ENCODE results near the gene NACC2.

Gene NACC2

GRCh38 chr9:136091582-136092352, 3.3 kb downstream of the NACC2 start:
- DNase-seq, result no peak

- no peak for DNase-seq
These were observed 4.1 kb downstream of the NACC2 start for GRCh38 chr9:136090768-136091581.

DNA sequence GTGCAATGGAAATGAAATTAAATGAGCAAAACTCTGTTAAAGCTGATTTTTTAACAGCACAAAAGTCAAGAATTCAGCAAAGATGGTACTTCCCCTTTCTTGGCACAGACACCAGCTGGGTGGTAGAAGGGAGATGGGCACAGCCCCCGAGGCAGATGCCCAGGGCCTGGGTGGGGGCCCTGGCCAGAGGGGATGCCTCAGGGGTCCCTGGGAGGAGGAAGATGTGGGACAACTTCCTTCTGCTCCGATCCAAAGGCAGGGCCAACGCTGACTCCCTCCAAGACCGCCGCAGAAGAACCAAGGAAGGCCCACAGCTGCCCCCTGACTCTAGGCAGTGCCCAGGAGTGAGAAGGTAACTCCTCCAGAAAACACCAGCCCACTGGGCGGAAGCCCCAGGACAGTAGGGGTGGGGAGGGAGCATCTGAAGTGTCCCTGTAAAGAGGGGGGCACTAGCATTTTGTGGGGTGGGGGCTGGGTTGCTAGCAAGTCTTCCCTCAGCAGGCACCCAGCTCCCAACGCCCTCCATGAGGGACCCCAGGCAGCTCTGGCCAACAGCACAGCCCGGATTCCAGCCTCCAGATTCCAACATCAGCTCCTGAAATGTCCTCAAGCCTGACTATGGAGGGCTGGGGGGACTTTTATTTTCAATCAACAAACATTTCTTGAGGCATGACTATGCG, 4.9 kb downstream of the NACC2 start:
- DNase-seq, result no peak

DNA sequence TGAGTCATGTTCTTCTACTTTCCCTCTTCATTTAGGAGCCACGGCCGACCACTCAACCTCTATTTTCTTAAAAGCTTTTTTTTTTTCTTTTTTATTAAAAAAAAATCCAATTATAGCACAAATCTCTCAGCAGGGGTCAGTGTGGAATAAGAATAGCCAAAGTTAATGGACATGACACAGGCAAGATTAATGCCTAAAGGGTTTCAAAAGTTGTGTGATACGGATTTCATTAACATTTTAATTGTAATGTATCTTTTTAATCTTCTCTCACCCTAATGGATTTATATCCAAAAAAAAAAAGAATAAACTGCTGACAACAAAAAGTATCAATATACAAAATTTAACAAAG, 5.4 kb downstream of the NACC2 start:
- no peak for DNase-seq

GRCh38 chr9:136088939-136089696, 6.0 kb downstream of the NACC2 start:
- no peak for DNase-seq

DNA sequence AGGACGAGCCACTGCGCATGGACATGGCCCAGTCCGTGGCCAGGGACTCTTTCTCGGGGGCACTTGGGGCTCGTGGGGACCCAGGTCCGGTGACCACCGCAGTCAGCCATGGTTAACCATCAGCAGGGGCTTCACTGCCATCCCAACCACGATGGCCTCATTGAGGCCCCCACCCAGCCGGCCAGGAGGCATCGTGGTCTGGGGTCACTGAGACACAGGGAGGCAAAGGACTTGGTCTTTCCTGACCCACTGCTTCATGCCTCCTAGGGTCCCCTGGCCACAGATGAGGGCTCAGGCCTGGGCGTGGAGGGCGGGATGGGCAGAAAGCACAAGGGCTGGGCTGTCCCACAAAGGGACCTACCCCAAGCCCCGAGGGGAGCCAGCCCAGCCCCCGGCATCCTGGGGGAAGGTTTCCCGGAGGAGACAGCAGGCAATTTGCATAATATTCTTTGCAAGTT, 6.6 kb downstream of the NACC2 start:
- no peak for DNase-seq

DNA sequence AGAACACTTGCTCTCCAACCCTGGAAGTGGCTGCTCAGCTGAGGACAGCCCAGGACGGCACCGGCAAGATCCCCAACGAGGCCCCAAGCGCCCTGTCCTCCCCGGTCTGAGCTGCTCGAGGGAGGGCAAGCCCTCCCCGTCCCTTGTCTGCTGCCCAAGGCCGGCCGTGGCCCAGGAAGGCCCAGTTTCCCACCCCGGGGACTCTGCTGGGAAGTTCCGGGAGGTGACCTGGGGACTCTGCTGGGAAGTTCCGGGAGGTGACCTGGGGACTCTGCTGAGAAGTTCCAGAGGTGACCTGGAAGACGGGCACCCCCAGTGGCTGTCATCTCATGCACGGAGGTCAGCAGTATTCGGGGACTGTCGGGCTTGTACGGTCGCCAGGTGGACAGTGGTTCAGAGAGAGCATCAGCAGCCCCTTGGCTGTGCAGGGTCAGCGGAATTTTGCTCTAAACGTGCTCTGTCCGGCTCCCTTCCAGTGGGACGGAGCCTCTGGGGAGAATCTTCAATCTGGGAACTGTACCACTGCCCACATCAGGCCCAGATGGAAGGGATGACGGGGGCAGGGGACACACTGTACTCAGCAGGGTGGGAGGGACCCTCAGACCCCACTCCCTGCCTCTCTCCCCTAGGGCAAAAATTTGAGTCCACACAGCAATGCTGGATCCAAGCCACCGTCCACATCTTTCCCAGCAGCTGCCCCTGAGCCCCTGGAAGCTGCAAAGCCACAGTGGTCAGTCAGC, 7.2 kb downstream of the NACC2 start:
- DNase-seq, result no peak

- DNase-seq, result no peak
These were observed 7.9 kb downstream of the NACC2 start for GRCh38 chr9:136086951-136087740.

DNA sequence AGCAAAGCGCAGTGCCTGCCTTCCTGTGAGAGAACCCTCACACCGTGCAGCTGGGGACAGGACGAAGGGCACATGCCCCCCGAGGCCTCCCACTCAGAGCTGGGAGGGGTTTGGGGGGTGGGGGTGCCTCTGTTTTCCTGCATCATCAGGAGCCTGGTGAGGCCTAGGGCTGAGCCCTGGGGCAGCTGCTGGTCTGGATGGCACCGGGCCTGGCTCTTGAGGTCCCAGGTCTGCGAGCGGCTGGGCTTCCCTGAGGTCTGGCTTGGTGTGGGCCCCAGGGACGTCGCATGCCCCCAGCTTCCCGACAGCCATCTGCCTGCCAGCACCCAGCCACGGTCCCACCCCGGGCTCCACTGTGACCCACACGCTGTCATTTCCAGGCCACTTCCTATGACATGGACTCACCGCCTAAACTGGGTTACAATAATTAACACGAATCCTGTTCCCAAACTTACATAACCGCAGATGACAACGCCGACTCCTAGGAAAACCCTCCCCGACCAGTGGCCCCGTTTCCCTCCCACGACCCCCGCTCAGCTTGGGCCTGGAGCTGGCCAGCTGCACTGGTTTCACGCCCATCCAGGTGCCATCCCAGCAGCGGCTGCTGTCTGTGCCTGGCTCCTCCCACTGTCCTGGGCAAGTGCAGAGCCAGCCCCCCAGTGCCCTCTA, 8.7 kb downstream of the NACC2 start:
- DNase-seq, result no peak

DNA sequence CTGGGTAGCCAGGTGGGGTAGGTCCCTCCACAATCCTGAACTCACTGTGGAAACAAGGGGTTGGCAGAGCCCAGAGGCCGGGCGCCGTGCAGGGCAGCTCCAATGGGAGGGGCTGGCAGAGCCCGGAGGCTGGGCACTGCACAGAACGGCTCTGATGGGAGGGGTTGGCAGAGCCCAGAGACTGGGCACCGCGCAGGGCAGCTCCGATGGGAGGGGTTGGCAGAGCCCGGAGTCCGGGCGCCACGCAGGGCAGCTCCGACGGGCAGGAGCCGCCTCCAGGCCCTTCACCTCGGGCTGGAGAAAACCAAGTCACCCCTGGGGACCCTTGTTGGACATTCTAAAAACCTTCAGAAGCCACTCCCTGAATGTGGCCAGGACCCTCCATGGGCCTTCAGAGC, 9.3 kb downstream of the NACC2 start:
- DNase-seq, result no peak

- DNase-seq, result no peak
These were observed 10.8 kb downstream of the NACC2 start for GRCh38 chr9:136084063-136084944.

DNA sequence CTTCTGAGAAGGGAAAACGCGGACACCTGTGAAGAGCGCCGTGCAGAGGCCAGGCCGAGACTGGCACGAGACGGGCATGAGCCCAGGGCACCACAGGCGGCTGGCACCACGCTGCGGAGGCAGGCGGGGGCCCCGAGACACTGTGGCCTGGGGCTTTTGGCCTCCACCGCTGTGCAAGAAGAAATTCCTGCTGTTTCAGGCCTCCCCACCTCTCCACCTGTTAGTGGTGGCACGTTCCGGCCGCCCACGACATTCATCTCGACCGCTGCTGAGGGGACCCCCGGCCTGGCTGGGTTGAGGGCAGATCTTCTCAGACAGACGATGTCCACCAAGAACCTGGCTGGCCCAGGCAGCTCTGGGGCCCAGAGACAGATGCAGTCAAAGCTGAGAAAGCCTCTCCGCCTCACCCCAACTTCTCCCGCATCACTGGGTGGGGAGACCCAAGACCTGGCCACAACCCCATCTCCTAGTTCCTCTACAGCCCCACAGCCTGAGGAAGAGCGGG, 11.5 kb downstream of the NACC2 start:
- DNase-seq, result no peak

GRCh38 chr9:136082496-136083361, 12.4 kb downstream of the NACC2 start:
- DNase-seq, result no peak

- no peak for DNase-seq
These were observed 13.1 kb downstream of the NACC2 start for GRCh38 chr9:136081826-136082495.

GRCh38 chr9:136081113-136081825, 13.8 kb downstream of the NACC2 start:
- no peak for DNase-seq

DNA sequence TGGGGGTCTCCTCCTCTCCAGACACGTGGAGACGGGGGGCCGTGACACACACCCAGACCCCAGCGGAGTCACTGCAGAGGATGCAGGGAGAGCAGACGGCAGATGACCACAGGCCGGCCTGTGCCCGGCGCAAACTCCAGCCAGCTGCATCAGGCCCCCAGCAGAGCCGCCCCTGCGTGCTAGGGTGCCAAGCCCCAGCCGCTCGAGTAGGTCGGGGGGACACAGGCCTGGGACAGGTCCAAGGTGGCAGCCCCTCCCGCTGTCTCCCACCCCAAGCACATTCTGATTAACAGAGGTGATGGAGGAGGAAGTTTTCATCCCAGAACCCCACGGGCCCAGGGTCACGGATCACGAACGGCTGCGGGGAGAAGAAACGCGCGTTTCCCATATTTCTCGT, 14.4 kb downstream of the NACC2 start:
- DNase-seq, result no peak

DNA sequence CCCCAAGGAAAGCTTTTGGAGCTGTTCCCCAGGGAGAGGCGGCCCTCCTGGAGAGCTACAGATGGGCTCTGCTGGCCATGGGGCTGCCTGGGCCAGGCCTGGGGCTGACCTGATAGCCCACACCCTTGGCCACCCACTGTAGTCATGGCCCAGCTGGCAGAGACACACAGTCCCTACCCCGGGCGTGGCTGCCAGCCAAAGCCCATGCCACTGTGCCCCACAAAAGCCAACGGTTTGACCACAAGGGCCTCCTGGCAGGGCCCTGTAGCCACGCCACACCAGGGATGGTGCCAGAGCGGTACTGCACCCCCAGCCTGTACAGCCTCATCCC, 15.2 kb downstream of the NACC2 start:
- DNase-seq, result no peak

Data from activated naive CD4-positive, alpha-beta T cell treated with Interleukin-2 at 50 U/mL for 16 hours (primary cell).